Mesenchymal stem cell (in vitro differentiated cells and primary cell): ENCODE results near the gene ACAT2.
"Not testable (repeated sequence)": the region's sequence is repeated elsewhere in the genome, so short reads cannot be mapped to it uniquely, and the experiment has no call there.

ENCODE experiments used
- DNase-seq: peaks from one replicate; pipeline ENCODE4 v3.0.0-alpha.2; 2013
- H2AFZ ChIP-seq: one replicate; pipeline ENCODE4 v1.6.1; 2013; ENCODE audit warnings: low read depth, mild to moderate bottlenecking, control low read depth, inconsistent platforms, low read length, moderate library complexity
- H2AK5ac ChIP-seq: 2 replicates; pipeline ENCODE4 v1.6.1; 2013; ENCODE audit warnings: low read length, moderate library complexity, mild to moderate bottlenecking, inconsistent platforms; ENCODE audit not compliant: severe bottlenecking
- H2BK120ac ChIP-seq: one replicate; pipeline ENCODE4 v1.6.1; 2013; ENCODE audit warnings: low read depth, mild to moderate bottlenecking, inconsistent platforms, low read length, moderate library complexity
- H2BK12ac ChIP-seq, 2 experiments: one replicate each; pipeline ENCODE4 v1.6.1; 2013; ENCODE audit warnings: inconsistent platforms in 2 of 2, low read length in 2 of 2, mild to moderate bottlenecking in 2 of 2, moderate library complexity in 2 of 2, control low read depth in 1 of 2
- H2BK15ac ChIP-seq: one replicate; pipeline ENCODE4 v1.6.1; 2013; ENCODE audit warnings: mild to moderate bottlenecking, low read depth, inconsistent platforms; ENCODE audit not compliant: poor library complexity, severe bottlenecking
- H2BK5ac ChIP-seq: 2 replicates; pipeline ENCODE4 v1.6.1; 2013; ENCODE audit warnings: low read depth, mild to moderate bottlenecking, low read length, control low read depth, inconsistent platforms; ENCODE audit not compliant: poor library complexity, severe bottlenecking
- H3K14ac ChIP-seq, 2 experiments: one replicate each; pipeline ENCODE4 v1.6.1; 2013; ENCODE audit warnings: inconsistent platforms in 2 of 2, low read length in 2 of 2, control low read depth in 1 of 2, mild to moderate bottlenecking in 1 of 2, moderate library complexity in 1 of 2
- H3K18ac ChIP-seq, 2 experiments: one replicate each; pipeline ENCODE4 v1.6.1; 2013; ENCODE audit warnings: inconsistent platforms in 2 of 2, low read length in 2 of 2, control low read depth in 1 of 2, low read depth in 1 of 2, mild to moderate bottlenecking in 1 of 2
- H3K23ac ChIP-seq, 2 experiments: one replicate each; pipeline ENCODE4 v1.6.1; 2013; ENCODE audit warnings: inconsistent platforms in 2 of 2, low read length in 2 of 2, mild to moderate bottlenecking in 2 of 2, moderate library complexity in 2 of 2, control low read depth in 1 of 2
- H3K27ac ChIP-seq: 2 replicates; pipeline ENCODE4 v1.5.1; 2013; ENCODE audit warnings: mild to moderate bottlenecking, moderate library complexity, low read length, control low read depth, inconsistent platforms; ENCODE audit not compliant: poor library complexity, severe bottlenecking
- H3K27me3 ChIP-seq, 2 experiments: 2 replicates each; pipeline versions ENCODE4 v1.6.1 to v1.7.0; 2013; ENCODE audit warnings: low read length in 2 of 2, mild to moderate bottlenecking in 2 of 2, moderate library complexity in 2 of 2, control low read depth in 1 of 2, inconsistent platforms in 1 of 2; ENCODE audit not compliant: control insufficient read depth in 1 of 2, insufficient read depth in 1 of 2
- H3K36me3 ChIP-seq, 2 experiments: 2 replicates each; pipeline versions ENCODE4 v1.6.1 to v1.7.0; 2013; ENCODE audit warnings: low read length in 2 of 2, control low read depth in 1 of 2, inconsistent platforms in 1 of 2, low read depth in 1 of 2, mild to moderate bottlenecking in 1 of 2; ENCODE audit not compliant: insufficient read depth in 2 of 2, control insufficient read depth in 1 of 2
- H3K4ac ChIP-seq, 2 experiments: one replicate each; pipeline ENCODE4 v1.6.1; 2013; ENCODE audit warnings: inconsistent platforms in 2 of 2, low read length in 2 of 2, mild to moderate bottlenecking in 2 of 2, moderate library complexity in 2 of 2, control low read depth in 1 of 2, low read depth in 1 of 2
- H3K4me1 ChIP-seq: 2 replicates; pipeline ENCODE4 v1.6.1; 2013; ENCODE audit warnings: low read depth, low read length, control low read depth; ENCODE audit not compliant: control insufficient read depth, insufficient read depth
- H3K4me2 ChIP-seq: 2 replicates; pipeline ENCODE4 v1.6.1; 2013; ENCODE audit warnings: low read length, mild to moderate bottlenecking, inconsistent platforms; ENCODE audit not compliant: poor library complexity, severe bottlenecking
- H3K4me3 ChIP-seq, 2 experiments: 2 replicates each; pipeline versions ENCODE4 v1.5.1 to v1.7.0; 2013; ENCODE audit warnings: low read length in 2 of 2, mild to moderate bottlenecking in 2 of 2, control low read depth in 1 of 2, low read depth in 1 of 2; ENCODE audit not compliant: insufficient read depth in 1 of 2
- H3K79me1 ChIP-seq: replicated peaks from 2 replicates; pipeline ENCODE4 v1.6.1; 2013; ENCODE audit warnings: mild to moderate bottlenecking, control low read depth, low read length, inconsistent platforms; ENCODE audit not compliant: poor library complexity, severe bottlenecking
- H3K9ac ChIP-seq: 2 replicates; pipeline ENCODE4 v1.7.0; 2013; ENCODE audit warnings: mild to moderate bottlenecking, low read length, moderate library complexity
- H3K9me3 ChIP-seq: 2 replicates; pipeline ENCODE4 v1.7.0; 2013; ENCODE audit warnings: mild to moderate bottlenecking, low read length; ENCODE audit not compliant: control insufficient read depth
- H4K8ac ChIP-seq: one replicate; pipeline ENCODE4 v1.6.1; 2013; ENCODE audit warnings: inconsistent platforms, mild to moderate bottlenecking, low read length, moderate library complexity
- H4K91ac ChIP-seq: one replicate; pipeline ENCODE4 v1.6.1; 2013; ENCODE audit warnings: mild to moderate bottlenecking, low read length, inconsistent platforms
- WGBS: methylation state at CpG from one replicate; pipeline ENCODE4 v1.1.7; 2013; ENCODE audit warnings: mixed read lengths; 5-methylcytosine and 5-hydroxymethylcytosine counted together

Gene ACAT2

GRCh38 chr6:159824690-159825089, 62.8 kb downstream of the ACAT2 start:
- H3K18ac ChIP-seq, H2BK12ac ChIP-seq, H2BK15ac ChIP-seq, H2AFZ ChIP-seq, H3K9me3 ChIP-seq, H3K4me3 ChIP-seq, H3K14ac ChIP-seq, H3K27ac ChIP-seq, H3K9ac ChIP-seq, H3K4ac ChIP-seq, H2BK5ac ChIP-seq, H3K79me1 ChIP-seq, H3K4me1 ChIP-seq, H2BK120ac ChIP-seq, H3K23ac ChIP-seq, H3K4me2 ChIP-seq, H4K91ac ChIP-seq, H4K8ac ChIP-seq, H2AK5ac ChIP-seq, H3K36me3 ChIP-seq, DNase-seq: not testable (repeated sequence)
- 91% methylated on average over 5 of the region's 9 CpGs for WGBS
- H3K27me3 ChIP-seq, result peaks cover 0 to 16% of the 10 kb centered on the region in 2 experiments

GRCh38 chr6:159826004-159826403, 64.2 kb downstream of the ACAT2 start:
- 98% methylated on average over 8 of the region's 13 CpGs for WGBS
- H2AK5ac ChIP-seq, result no peak overlapping the region
- H3K4me2 ChIP-seq, result no peak overlapping the region
- no peak overlapping the region for H3K4ac ChIP-seq
- no peaks in the 10 kb centered on the region for H3K36me3 ChIP-seq
- no peak overlapping the region for H2BK5ac ChIP-seq
- H3K9me3 ChIP-seq, result no peaks in the 10 kb centered on the region
- no peak overlapping the region for H3K18ac ChIP-seq
- no peak overlapping the region for H3K9ac ChIP-seq
- H3K4me3 ChIP-seq, result no peak overlapping the region
- no peak overlapping the region for H2BK12ac ChIP-seq
- no peak overlapping the region for H2BK15ac ChIP-seq
- H2AFZ ChIP-seq, result no peak overlapping the region
- peaks cover 1 to 17% of the 10 kb centered on the region in 2 experiments for H3K27me3 ChIP-seq
- H3K27ac ChIP-seq, result no peak overlapping the region
- H4K91ac ChIP-seq, result no peak overlapping the region
- no peak overlapping the region for H3K23ac ChIP-seq
- H4K8ac ChIP-seq, result no peak overlapping the region
- H2BK120ac ChIP-seq, result no peak overlapping the region
- peak overlapping the region in 1 of 2 experiments; percentile 26 for H3K14ac ChIP-seq
- H3K79me1 ChIP-seq, result no peaks in the 10 kb centered on the region
- no peak for DNase-seq
- H3K4me1 ChIP-seq, result no peaks in the 10 kb centered on the region

- Histone ChIP-seq H3K79me1 (no peaks in the 10 kb centered on the region), H2AK5ac (no peak overlapping the region), H4K8ac (no peak overlapping the region), H3K4me3 (no peak overlapping the region), H3K4me2 (no peak overlapping the region), H2BK12ac (no peak overlapping the region), H3K23ac (no peak overlapping the region), H3K36me3 (no peaks in the 10 kb centered on the region), H2BK120ac (no peak overlapping the region), H2AFZ (no peak overlapping the region), H3K14ac (no peak overlapping the region), H3K4ac (no peak overlapping the region), H3K9ac (no peak overlapping the region), H3K18ac (no peak overlapping the region), H3K27ac (no peak overlapping the region), H3K27me3 (peaks cover 12 to 18% of the 10 kb centered on the region in 2 experiments), H2BK15ac (no peak overlapping the region), H2BK5ac (no peak overlapping the region), H3K4me1 (no peaks in the 10 kb centered on the region), H3K9me3 (no peaks in the 10 kb centered on the region), H4K91ac (no peak overlapping the region)
- WGBS, result 86% methylated on average over 15 of the region's 16 CpGs
- DNase-seq, result no peak
Measured at GRCh38 chr6:159826968-159827647, 65.3 kb downstream of the ACAT2 start.

DNA sequence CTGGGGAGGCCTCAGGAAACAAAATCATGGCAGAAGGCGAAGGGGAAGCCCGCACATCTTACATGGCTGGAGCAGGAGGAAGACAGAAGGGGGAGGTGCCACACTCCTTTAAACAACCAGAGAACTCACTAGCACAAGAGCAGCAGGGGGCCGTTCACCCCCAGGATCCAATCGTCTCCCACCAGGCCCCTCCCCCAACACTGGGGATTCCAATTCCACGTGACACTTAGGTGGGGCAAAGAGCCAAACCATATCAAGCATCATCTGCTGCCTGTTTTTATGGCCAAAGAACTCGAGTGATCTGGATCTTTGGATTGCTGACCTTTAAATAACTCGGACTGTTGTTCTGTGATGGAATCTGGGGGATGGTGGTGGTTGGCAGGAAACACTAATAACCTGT, 66.2 kb downstream of the ACAT2 start:
- H4K8ac ChIP-seq, result no peak overlapping the region
- no peaks in the 10 kb centered on the region for H3K36me3 ChIP-seq
- H3K18ac ChIP-seq, result no peak overlapping the region
- peak overlapping the region in 1 of 2 experiments; percentile 27 for H2BK12ac ChIP-seq
- H2BK5ac ChIP-seq, result no peak overlapping the region
- H3K27ac ChIP-seq, result no peak overlapping the region
- WGBS, result 83% methylated on average over 7 of the region's 7 CpGs
- no peak overlapping the region for H4K91ac ChIP-seq
- H2BK120ac ChIP-seq, result no peak overlapping the region
- no peak overlapping the region for H2AK5ac ChIP-seq
- no peaks in the 10 kb centered on the region for H3K9me3 ChIP-seq
- H3K14ac ChIP-seq, result no peak overlapping the region
- H3K4ac ChIP-seq, result no peak overlapping the region
- H3K79me1 ChIP-seq, result no peaks in the 10 kb centered on the region
- H3K9ac ChIP-seq, result no peak overlapping the region
- H3K23ac ChIP-seq, result no peak overlapping the region
- H3K4me3 ChIP-seq, result no peak overlapping the region
- no peak for DNase-seq
- H3K4me1 ChIP-seq, result no peaks in the 10 kb centered on the region
- H2BK15ac ChIP-seq, result no peak overlapping the region
- H3K4me2 ChIP-seq, result no peak overlapping the region
- H3K27me3 ChIP-seq, result peaks cover 13 to 16% of the 10 kb centered on the region in 2 experiments
- no peak overlapping the region for H2AFZ ChIP-seq
